ENCODE results near the gene RASAL1.

RASAL1 gene

GRCh38 chr12:113083863-113084435, 51.6 kb downstream of the RASAL1 start:
- DNase-seq (ENCODE audit: extremely low read depth, low read depth), result no peak
- no peak for TF ChIP-seq CTCF (IDR thresholded peaks at IDR 0.05; ENCODE audit: low read depth, low read length, missing control alignments)
- no peak overlapping the region for H3K4me3 ChIP-seq (replicated peaks; ENCODE audit: low read depth, low read length)

DNA sequence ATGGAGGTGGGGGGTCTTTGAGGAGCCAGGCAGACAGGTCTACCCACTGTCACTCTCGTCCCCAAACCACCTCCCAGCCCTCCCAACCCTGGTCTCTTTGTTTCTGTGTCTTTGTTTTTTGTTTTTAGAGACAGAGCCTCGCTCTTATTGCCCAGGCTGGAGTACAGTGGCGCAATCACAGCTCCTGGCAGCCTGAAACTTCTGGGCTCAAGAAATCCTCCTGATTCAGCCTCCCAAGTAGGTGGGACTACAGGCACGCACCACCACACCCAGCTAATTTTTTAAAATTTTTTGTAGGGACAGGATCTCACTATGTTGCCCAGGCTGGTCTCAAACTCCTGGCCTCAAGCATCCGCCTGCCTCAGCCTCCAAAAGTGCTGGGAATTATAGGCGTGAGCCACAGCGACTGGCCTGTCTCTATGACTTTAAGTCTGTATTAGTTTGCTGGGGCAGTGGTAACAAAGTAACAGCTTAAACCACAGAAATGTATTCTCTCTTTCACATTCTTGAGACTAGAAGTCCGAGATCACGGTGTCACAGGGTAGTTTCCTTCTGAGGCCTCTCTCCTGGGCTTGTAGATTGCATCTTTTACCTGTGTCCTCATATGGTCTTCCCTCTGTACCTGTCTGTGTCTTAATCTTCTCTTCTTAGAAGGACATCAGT, 52.9 kb downstream of the RASAL1 start:
- no peak for TF ChIP-seq CTCF (IDR thresholded peaks at IDR 0.05; ENCODE audit: low read depth, low read length, missing control alignments)
- H3K4me3 ChIP-seq (replicated peaks; ENCODE audit: low read depth, low read length), result no peak overlapping the region
- no peak for DNase-seq (ENCODE audit: extremely low read depth, low read depth)

DNA sequence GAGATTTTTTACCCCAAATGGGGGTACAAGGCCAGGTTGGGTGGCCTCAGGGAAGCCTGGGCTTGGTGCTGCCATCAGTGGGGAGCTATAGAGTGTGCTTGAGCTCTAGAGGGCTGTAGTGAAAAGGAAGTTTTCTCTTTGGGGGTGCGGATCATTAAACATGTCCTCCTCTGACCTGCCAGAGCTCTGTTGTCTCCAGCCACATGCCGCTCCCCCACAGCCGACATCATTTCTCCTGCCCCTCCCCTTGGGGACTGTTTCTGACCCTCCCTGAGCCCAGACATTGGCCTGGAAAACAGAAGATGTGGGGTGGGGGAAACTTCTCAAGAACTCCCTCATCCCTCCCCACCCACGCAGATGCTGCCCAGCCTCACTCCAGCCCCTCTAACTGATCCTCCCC, 53.7 kb downstream of the RASAL1 start:
- H3K4me3 ChIP-seq (replicated peaks; ENCODE audit: low read depth, low read length), result no peak overlapping the region
- TF ChIP-seq CTCF (IDR thresholded peaks at IDR 0.05; ENCODE audit: low read depth, low read length, missing control alignments), result no peak
- DNase-seq (ENCODE audit: extremely low read depth, low read depth), result no peak

- DNase-seq (ENCODE audit: extremely low read depth, low read depth), result no peak
- H3K4me3 ChIP-seq (replicated peaks; ENCODE audit: low read depth, low read length), result no peak overlapping the region
- TF ChIP-seq CTCF (IDR thresholded peaks at IDR 0.05; ENCODE audit: low read depth, low read length, missing control alignments), result no peak
These were observed 57.7 kb downstream of the RASAL1 start for GRCh38 chr12:113077859-113078255.

- DNase-seq (ENCODE audit: extremely low read depth, low read depth), result no peak
- no peak for TF ChIP-seq CTCF (IDR thresholded peaks at IDR 0.05; ENCODE audit: low read depth, low read length, missing control alignments)
- H3K4me3 ChIP-seq (replicated peaks; ENCODE audit: low read depth, low read length), result no peak overlapping the region
These were observed 58.3 kb downstream of the RASAL1 start for GRCh38 chr12:113077057-113077858.

DNA sequence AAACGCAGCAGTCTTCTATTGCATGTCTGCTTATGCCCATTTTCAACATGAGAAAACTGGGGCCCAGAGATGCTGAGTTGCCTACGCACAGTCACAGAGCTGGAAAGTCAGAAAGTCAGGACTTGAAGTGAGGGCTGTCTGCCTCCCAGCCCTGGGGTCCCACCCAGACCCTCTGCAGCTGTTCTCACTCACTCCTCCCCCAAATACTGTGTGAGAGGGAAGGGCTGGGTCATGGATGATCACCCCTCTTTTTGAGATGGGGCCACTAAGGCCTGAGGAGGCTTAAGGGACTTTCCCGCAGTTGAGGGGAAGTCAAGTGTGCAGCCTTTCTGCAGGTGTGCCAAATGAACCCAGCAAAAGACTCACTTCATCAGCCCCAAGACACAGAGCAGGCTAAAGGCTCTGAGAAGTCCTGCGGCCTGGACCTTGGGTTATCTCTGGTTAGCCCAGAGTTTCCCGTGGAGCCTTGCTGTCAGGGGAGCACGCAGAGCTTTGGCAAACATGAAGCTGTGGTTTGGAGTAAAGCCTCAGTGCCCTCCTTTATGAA, 60.4 kb downstream of the RASAL1 start:
- DNase-seq (ENCODE audit: extremely low read depth, low read depth), result no peak
- no peak for TF ChIP-seq CTCF (IDR thresholded peaks at IDR 0.05; ENCODE audit: low read depth, low read length, missing control alignments)
- no peak overlapping the region for H3K4me3 ChIP-seq (replicated peaks; ENCODE audit: low read depth, low read length)

Measured in HFF-Myc (cell line).